Activated CD8-positive, alpha-beta T cell treated with anti-CD3 and anti-CD28 coated beads for 36 hours (primary cell): ENCODE results near the gene MAZ. TPM values are rescaled to one million over a fixed set of nuclear protein-coding genes. Genes with fewer than 3 reads are reported as not detected.

ENCODE experiments used
- ATAC-seq: fragments of 200-7000 bp; cut with Tn5 transposase; one replicate; pipeline ENCODE4 v1.10.0; 2021; ENCODE audit warnings: mild to moderate bottlenecking, moderate library complexity
- CTCF ChIA-PET: fragments of 350-600 bp; sonication (Branson Sonifier 250); formaldehyde crosslinking; loops from one replicate; lab custom pipeline; 2021; ENCODE audit warnings: antibody characterized with exemption; lab: Charles Lee
- POLR2A ChIA-PET: fragments of 350-600 bp; sonication (Branson Sonifier 250); formaldehyde crosslinking; loops from one replicate; lab custom pipeline; 2021; ENCODE audit warnings: antibody characterized with exemption; lab: Charles Lee
- DNase-seq: peaks from one replicate; pipeline ENCODE4 v3.0.0-alpha.2; 2020
- H3K27ac Mint-ChIP-seq: one replicate; pipeline ENCODE4 v1.8.0; 2021; ENCODE audit warnings: mild to moderate bottlenecking, mixed read lengths
- H3K27me3 Mint-ChIP-seq: one replicate; pipeline ENCODE4 v1.8.0; 2021; ENCODE audit warnings: mixed read lengths
- H3K36me3 Mint-ChIP-seq: one replicate; pipeline ENCODE4 v1.8.0; 2021; ENCODE audit warnings: low read depth, mixed read lengths
- H3K4me1 Mint-ChIP-seq: one replicate; pipeline ENCODE4 v1.8.0; 2021; ENCODE audit warnings: low read depth, mixed read lengths
- H3K4me3 Mint-ChIP-seq: one replicate; pipeline ENCODE4 v1.8.0; 2021; ENCODE audit warnings: mild to moderate bottlenecking, moderate library complexity, mixed read lengths
- H3K9me3 Mint-ChIP-seq: one replicate; pipeline ENCODE4 v1.8.0; 2021; ENCODE audit warnings: mixed read lengths
- intact Hi-C: fragments of 100-400 bp; cut with micrococcal nuclease; formaldehyde crosslinking; loops from one replicate; pipeline ENCODE4 v1.10.0; 2022
- total RNA-seq, 2 experiments: library from RNA; stranded (reverse); gene quantifications; one replicate each; pipeline ENCODE4 v1.2.3, GENCODE V29; 2021
- TF ChIP-seq, protein P1 (sequence below): fragments of 200-600 bp; IDR thresholded peaks from one replicate; pipeline ENCODE4 v1.8.0; 2022; ENCODE audit warnings: antibody characterized with exemption, mild to moderate bottlenecking

Gene MAZ
- total RNA-seq, 2 experiments from 2014 or later: 380 to 382 TPM

DNA sequence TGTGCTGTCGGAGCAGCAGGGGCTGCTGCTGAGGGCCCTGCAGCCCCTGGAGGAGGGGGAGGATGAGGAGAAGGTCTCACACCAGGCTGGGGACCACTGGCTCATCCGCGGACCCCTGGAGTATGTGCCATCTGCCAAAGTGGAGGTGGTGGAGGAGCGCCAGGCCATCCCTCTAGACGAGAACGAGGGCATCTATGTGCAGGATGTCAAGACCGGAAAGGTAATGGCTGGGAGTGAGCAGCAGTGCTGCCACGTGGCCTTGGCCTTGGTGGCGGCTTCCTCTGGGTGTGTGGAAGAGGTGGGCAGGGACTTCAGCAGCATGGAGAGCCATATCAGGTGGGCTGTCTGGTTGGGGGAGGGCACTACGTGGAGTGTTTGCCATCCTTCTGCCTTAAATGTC lies 33.9 kb downstream of the MAZ start:
- TF ChIP-seq, protein P1, sequence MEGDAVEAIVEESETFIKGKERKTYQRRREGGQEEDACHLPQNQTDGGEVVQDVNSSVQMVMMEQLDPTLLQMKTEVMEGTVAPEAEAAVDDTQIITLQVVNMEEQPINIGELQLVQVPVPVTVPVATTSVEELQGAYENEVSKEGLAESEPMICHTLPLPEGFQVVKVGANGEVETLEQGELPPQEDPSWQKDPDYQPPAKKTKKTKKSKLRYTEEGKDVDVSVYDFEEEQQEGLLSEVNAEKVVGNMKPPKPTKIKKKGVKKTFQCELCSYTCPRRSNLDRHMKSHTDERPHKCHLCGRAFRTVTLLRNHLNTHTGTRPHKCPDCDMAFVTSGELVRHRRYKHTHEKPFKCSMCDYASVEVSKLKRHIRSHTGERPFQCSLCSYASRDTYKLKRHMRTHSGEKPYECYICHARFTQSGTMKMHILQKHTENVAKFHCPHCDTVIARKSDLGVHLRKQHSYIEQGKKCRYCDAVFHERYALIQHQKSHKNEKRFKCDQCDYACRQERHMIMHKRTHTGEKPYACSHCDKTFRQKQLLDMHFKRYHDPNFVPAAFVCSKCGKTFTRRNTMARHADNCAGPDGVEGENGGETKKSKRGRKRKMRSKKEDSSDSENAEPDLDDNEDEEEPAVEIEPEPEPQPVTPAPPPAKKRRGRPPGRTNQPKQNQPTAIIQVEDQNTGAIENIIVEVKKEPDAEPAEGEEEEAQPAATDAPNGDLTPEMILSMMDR: no peak
- POLR2A ChIA-PET: interaction anchor here (2.0 kb wide), 1 partner anchor 32 kb away, joined by 5 read pairs; no protein-coding TSS in a partner anchor
- ATAC-seq: no peak
- Mint-ChIP-seq H3K27me3 (no peaks in the 10 kb centered on the region), H3K4me1 (peaks cover 4% of the 10 kb centered on the region), H3K27ac (no peak overlapping the region), H3K4me3 (no peak overlapping the region), H3K9me3 (no peaks in the 10 kb centered on the region), H3K36me3 (peaks cover 9% of the 10 kb centered on the region)
- intact Hi-C loops: no loop called here
- CTCF ChIA-PET: interaction anchor here (1.5 kb wide), 1 partner anchor 8 kb away, joined by 6 read pairs; no protein-coding TSS in a partner anchor
- no peak for DNase-seq

DNA sequence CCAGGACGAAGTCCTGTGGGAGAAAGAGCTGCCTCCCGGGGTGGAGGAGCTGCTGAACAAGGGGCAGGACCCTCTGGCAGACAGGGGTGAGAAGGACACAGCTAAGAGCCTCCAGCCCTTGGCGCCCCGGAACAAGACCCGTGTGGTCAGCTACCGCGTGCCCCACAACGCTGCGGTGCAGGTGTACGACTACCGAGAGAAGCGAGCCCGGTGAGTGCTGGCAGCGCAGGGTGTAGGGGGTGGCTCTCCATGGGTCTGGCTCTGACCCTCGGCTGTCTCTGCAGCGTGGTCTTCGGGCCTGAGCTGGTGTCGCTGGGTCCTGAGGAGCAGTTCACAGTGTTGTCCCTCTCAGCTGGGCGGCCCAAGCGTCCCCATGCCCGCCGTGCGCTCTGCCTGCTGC lies 35.3 kb downstream of the MAZ start:
- TF ChIP-seq, protein P1: no peak
- H3K4me1 Mint-ChIP-seq: no peaks in the 10 kb centered on the region
- H3K27me3 Mint-ChIP-seq: no peaks in the 10 kb centered on the region
- intact Hi-C loops: no loop called here
- ChIA-PET POLR2A (interaction anchor here (1.2 kb wide), 2 partner anchors 15 to 222 kb away, joined by 3 read pairs; no protein-coding TSS in a partner anchor), CTCF (interaction anchor here (1.5 to 2.0 kb wide), 3 partner anchors 25 to 111 kb away, joined by 3 to 6 read pairs (median 4); partner anchors contain the start of gene PAGR1)
- DNase-seq (no peak), ATAC-seq (no peak)
- no peak overlapping the region for H3K27ac Mint-ChIP-seq
- peaks cover 8% of the 10 kb centered on the region for H3K36me3 Mint-ChIP-seq
- no peaks in the 10 kb centered on the region for H3K9me3 Mint-ChIP-seq
- no peak overlapping the region for H3K4me3 Mint-ChIP-seq

DNA sequence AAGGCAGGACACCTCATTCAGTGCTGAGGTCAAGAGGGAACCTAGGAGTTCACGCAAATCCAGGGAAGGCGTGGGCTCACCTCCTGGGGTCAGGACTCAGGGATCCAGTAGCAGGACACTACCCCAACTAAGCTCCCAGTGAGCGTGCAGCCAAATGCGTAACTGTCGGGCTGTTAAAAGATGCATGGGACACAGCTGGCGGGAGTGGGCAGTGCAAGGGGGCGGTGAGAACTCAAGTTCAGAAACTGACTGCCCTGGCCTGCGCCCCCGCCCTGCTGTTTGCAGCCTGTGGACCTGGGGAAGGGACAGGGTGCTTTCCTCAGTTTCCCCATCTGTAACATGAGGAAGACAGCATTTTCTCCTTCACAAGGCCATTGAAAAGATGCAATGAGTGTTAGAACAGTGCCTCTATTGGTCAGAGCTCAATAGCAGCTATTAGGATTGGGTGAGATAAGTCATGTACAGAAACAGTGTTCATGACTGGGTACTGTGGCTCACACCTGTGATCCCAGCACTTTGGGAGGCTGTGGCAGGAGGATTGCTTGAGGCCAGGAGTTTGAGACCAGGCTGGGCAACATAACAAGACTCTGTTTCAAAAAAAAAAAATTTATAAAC lies 36.5 kb downstream of the MAZ start:
- Mint-ChIP-seq H3K9me3 (no peaks in the 10 kb centered on the region), H3K4me1 (no peaks in the 10 kb centered on the region), H3K36me3 (peaks cover 6% of the 10 kb centered on the region), H3K4me3 (no peak overlapping the region), H3K27me3 (no peaks in the 10 kb centered on the region), H3K27ac (no peak overlapping the region)
- POLR2A ChIA-PET: interaction anchor here (1.2 to 1.8 kb wide), 4 partner anchors 16 to 52 kb away, joined by 3 to 8 read pairs (median 4); partner anchors contain the start of genes KIF22 and MVP
- intact Hi-C loops: no loop called here
- TF ChIP-seq, protein P1: no peak
- DNase-seq (no peak), ATAC-seq (peak; percentile 53)
- CTCF ChIA-PET: interaction anchor here (0.9 to 2.0 kb wide), 6 partner anchors 10 to 144 kb away, joined by 3 to 7 read pairs (median 4); no protein-coding TSS in a partner anchor

DNA sequence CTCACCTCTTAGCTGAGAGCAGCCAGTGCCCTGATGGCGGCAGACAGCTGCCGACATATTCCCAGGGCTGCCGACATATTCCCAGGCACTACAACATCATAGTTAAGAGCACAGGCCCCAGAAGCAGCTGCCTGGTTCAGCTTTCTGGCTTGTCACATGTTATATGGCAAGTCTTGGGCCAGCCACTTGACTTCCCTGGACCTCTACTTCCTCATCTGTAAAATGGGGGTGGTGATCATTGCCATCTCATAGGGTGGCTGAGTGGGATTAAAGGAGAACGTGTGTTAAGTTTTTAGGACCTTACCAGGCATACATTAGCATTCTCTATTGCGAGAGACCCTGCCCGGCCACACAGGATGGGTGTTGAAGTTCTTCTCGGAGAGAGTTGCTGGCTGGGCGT lies 37.6 kb downstream of the MAZ start:
- Mint-ChIP-seq H3K36me3 (peaks cover 6% of the 10 kb centered on the region), H3K9me3 (no peaks in the 10 kb centered on the region), H3K4me3 (no peak overlapping the region), H3K4me1 (no peaks in the 10 kb centered on the region), H3K27ac (no peak overlapping the region), H3K27me3 (no peaks in the 10 kb centered on the region)
- TF ChIP-seq, protein P1: no peak
- intact Hi-C loops: no loop called here
- ATAC-seq: no peak
- ChIA-PET POLR2A (interaction anchor here (0.7 to 1.8 kb wide), 3 partner anchors 17 to 36 kb away, joined by 3 to 8 read pairs (median 5); no protein-coding TSS in a partner anchor), CTCF (interaction anchor here (0.9 to 1.9 kb wide), 4 partner anchors 9 to 143 kb away, joined by 3 to 7 read pairs (median 4); no protein-coding TSS in a partner anchor)
- no peak for DNase-seq
